GM19452 (cell line): Measurements from ENCODE around the gene JAKMIP1.
"Not testable (repeated sequence)": the region's sequence is repeated elsewhere in the genome, so short reads cannot be mapped to it uniquely, and the experiment has no call there.

Experiments used
- ATAC-seq: cut with Tn5 transposase; IDR thresholded peaks from one replicate; pipeline ENCODE4 v1.9.1; 2021; ENCODE audit not compliant: unreplicated experiment

JAKMIP1 gene

GRCh38 chr4:6229671-6230501 lies 29.5 kb upstream of the JAKMIP1 start:
- ATAC-seq, result no peak

GRCh38 chr4:6229095-6229494 lies 28.7 kb upstream of the JAKMIP1 start:
- no peak for ATAC-seq

- ATAC-seq, result no peak
Measured at GRCh38 chr4:6228158-6229067, 28.1 kb upstream of the JAKMIP1 start.

- ATAC-seq, result no peak
Measured at GRCh38 chr4:6227412-6228157, 27.2 kb upstream of the JAKMIP1 start.

GRCh38 chr4:6226506-6226905 lies 26.2 kb upstream of the JAKMIP1 start:
- no peak for ATAC-seq

GRCh38 chr4:6225469-6225868 lies 25.1 kb upstream of the JAKMIP1 start:
- no peak for ATAC-seq

GRCh38 chr4:6224735-6225134 lies 24.4 kb upstream of the JAKMIP1 start:
- no peak for ATAC-seq

GRCh38 chr4:6222761-6223292 lies 22.5 kb upstream of the JAKMIP1 start:
- ATAC-seq, result no peak

GRCh38 chr4:6221851-6222760 lies 21.8 kb upstream of the JAKMIP1 start:
- no peak for ATAC-seq

- no peak for ATAC-seq
Measured at GRCh38 chr4:6221301-6221850, 21.0 kb upstream of the JAKMIP1 start.

GRCh38 chr4:6217716-6218381 lies 17.5 kb upstream of the JAKMIP1 start:
- peak; percentile 81 for ATAC-seq

GRCh38 chr4:6216588-6216987 lies 16.2 kb upstream of the JAKMIP1 start:
- ATAC-seq, result no peak

GRCh38 chr4:6209921-6210320 lies 9.6 kb upstream of the JAKMIP1 start:
- ATAC-seq, result no peak

GRCh38 chr4:6209291-6209690 lies 8.9 kb upstream of the JAKMIP1 start:
- ATAC-seq, result not testable (repeated sequence)

- no peak for ATAC-seq
Measured at GRCh38 chr4:6208416-6208815, 8.1 kb upstream of the JAKMIP1 start.

- ATAC-seq, result no peak
Measured at GRCh38 chr4:6207602-6208001, 7.3 kb upstream of the JAKMIP1 start.

GRCh38 chr4:6206771-6207290 lies 6.5 kb upstream of the JAKMIP1 start:
- no peak for ATAC-seq

GRCh38 chr4:6205973-6206372 lies 5.6 kb upstream of the JAKMIP1 start:
- no peak for ATAC-seq

GRCh38 chr4:6205567-6205931 lies 5.2 kb upstream of the JAKMIP1 start:
- ATAC-seq, result no peak
